Natural killer cell treated with Interleukin-12 subunit alpha and Interleukin-12 subunit beta and Interleukin-15 and Interleukin-18, amount 100 ng/mL, for 72 hours (primary cell): ENCODE data around the gene MIOX. TPM values are rescaled to one million over a fixed set of nuclear protein-coding genes. Genes with fewer than 3 reads are reported as not detected.

Experiments
- ATAC-seq, 2 donors: fragments of 150-1000 bp; cut with Tn5 transposase in 1 of 2; sonication (Bioruptor Pico), chemical (Tn5 transposase) in 1 of 2; 2 replicates each; pipeline ENCODE4 v1.10.0; 2021
- DNase-seq: peaks from one replicate; pipeline ENCODE4 v3.0.0; 2022; ENCODE audit warnings: low spot score
- H3K27ac Mint-ChIP-seq, 2 donors: 1 replicate in 1 of 2; 2 replicates in 1 of 2; pipeline ENCODE4 v1.8.0; 2022; ENCODE audit warnings: mixed read lengths in 2 of 2, mild to moderate bottlenecking in 1 of 2, moderate library complexity in 1 of 2
- H3K27me3 Mint-ChIP-seq, 2 donors: 1 replicate in 1 of 2; 2 replicates in 1 of 2; pipeline ENCODE4 v1.8.0; 2022; ENCODE audit warnings: mixed read lengths in 2 of 2
- H3K36me3 Mint-ChIP-seq: one replicate; pipeline ENCODE4 v1.8.0; 2022; ENCODE audit warnings: mixed read lengths
- H3K4me1 Mint-ChIP-seq, 2 donors: 1 replicate in 1 of 2; 2 replicates in 1 of 2; pipeline ENCODE4 v1.8.0; 2022; ENCODE audit warnings: low read depth in 2 of 2, mixed read lengths in 2 of 2, mild to moderate bottlenecking in 1 of 2
- H3K4me3 Mint-ChIP-seq: one replicate; pipeline ENCODE4 v1.8.0; 2022; ENCODE audit warnings: mixed read lengths
- H3K9me3 Mint-ChIP-seq: 2 replicates; pipeline ENCODE4 v1.8.0; 2022; ENCODE audit warnings: mixed read lengths
- total RNA-seq, 2 donors: library from RNA; stranded (reverse); gene quantifications; one replicate each; pipeline ENCODE4 v1.2.3, GENCODE V29; 2022

The MIOX gene
- total RNA-seq, 2 donors from 2014 or later, result 0.45 TPM; not detected in 1

DNA sequence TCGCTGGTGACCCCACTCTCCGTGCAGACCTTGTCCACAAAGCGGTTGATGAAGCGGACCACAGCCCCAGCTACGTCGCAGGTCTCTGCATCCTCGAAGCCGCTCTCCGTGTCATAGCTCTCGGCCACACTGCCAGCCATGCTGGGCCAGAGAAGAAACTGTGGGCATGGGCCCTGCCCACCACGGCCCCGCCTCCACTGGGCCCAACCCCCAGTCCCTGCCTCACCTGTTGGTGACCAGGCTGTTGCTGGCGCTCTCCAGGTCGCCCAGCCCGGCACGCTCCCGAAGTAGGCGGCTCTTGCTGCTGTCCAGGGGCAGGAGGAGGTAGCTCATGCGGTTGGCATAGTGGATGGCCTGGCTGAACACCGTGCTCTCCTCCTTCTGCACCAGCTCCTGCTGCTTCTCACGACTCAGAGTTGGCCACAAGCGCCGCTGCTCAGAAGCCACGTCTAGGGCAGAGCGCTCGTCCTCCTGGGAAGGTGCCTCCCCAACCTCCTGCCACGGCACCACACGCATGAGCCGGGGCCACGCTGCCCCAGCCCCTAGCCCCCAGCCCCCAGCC is 24.6 kb upstream of the MIOX start:
- ATAC-seq (no peak), DNase-seq (no peak)
- Mint-ChIP-seq H3K36me3 (no peaks in the 10 kb centered on the region), H3K4me1 (peaks cover 0 to 11% of the 10 kb centered on the region in 2 donors), H3K27ac (no peak overlapping the region), H3K9me3 (no peaks in the 10 kb centered on the region), H3K4me3 (no peak overlapping the region), H3K27me3 (no peaks in the 10 kb centered on the region)

DNA sequence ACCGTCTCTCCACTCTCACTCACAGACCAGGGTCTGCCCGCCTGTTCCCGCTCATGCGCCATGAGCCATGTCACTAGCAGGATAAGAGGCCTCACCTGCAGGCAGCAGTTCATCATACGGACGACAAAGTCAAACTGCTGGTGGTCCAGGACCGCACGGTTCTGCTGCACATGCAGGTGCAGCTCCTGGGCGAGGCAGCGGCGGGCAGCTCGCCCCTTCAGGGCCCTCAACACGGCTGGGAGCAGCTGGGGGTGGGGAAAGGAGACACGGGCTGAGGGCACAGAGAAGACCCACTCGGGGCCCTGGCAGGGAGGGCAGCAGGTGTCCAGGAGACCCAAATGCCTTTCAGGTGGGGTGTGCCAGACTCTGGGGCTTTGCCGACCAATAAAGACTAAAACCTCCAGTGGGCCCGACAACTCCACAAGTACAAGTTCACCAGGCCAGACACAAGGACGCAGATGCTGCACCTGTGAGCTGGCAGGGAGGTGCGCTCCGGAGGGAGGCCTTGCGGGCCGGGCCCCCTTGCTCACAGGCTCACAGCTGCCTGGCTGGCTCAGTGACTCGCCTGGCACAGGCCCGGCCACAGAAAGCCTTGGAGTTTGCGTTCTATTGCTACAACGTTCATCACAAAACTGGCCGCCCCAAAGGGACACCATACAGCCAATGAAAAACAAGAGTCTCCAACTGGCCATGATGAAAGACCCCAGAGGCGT is 23.3 kb upstream of the MIOX start:
- Mint-ChIP-seq H3K27me3 (no peaks in the 10 kb centered on the region), H3K4me3 (no peak overlapping the region), H3K9me3 (no peaks in the 10 kb centered on the region), H3K27ac (no peak overlapping the region), H3K4me1 (peaks cover 0 to 7% of the 10 kb centered on the region in 2 donors), H3K36me3 (no peaks in the 10 kb centered on the region)
- DNase-seq (no peak), ATAC-seq (no peak)

DNA sequence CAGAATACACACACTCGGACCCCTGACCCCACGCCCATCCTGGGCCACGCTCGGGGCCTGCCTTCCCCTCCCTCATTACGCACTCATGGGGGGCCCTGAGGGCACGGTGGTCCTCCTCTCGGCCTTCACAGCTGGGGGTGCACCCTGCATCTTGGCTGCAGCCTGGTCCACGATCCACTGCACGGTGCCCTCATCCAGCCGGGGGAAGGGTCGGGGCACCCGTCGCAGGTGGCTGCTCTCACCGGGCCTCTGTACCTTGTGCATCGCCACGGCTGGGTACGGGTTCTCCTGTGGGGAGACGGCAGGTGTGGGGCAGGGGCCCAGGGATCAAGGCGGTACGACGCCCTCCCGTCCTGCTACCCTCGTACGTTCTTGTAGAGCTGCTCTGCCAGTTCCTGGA is 22.2 kb upstream of the MIOX start:
- Mint-ChIP-seq H3K4me3 (no peak overlapping the region), H3K4me1 (peaks cover 4 to 12% of the 10 kb centered on the region in 2 donors), H3K36me3 (no peaks in the 10 kb centered on the region), H3K9me3 (no peaks in the 10 kb centered on the region), H3K27ac (no peak overlapping the region), H3K27me3 (no peaks in the 10 kb centered on the region)
- ATAC-seq, result no peak
- DNase-seq, result no peak

DNA sequence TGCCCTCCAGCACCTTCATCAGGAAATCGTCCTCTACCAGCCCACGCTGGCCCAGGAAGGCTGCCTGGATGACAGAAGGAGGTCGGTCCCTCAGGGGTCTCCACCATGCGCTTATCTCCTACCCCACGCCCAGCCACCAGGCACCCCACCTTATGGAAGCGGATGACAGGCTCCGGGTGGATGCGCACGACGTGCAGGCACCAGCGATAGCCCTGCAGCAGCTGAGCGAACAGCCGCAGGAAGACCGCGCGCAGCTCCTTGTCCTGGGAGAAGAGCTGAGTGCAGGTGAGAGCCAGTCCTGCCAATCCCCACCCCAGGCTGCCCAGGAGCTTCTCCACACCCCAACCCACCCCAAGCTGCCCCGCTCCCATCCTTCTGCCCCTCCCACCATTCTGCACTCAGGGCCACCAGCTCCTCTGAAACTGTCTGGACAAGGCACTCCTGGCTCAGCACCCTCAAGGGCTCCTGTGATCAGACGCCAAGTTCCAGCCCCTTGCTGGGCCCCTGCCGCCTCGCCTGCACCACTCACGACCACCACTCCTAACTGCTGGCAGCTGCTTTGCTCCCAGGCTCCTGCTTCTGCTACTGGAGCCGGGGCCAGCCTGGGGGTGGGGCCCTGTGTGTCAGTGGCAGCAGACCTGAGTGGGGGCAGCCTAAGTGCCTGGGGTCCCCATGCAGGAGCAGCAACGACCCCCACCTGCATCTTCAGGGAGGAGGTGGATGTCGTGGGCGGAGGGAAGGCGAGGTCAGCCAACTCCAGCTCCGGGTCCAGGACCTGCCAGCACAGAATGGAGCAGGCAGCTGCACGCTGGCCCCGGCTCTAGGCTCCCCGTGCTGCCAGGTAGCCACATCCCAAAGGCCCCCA is 21.4 kb upstream of the MIOX start:
- Mint-ChIP-seq H3K27me3 (no peaks in the 10 kb centered on the region), H3K36me3 (no peaks in the 10 kb centered on the region), H3K9me3 (no peaks in the 10 kb centered on the region), H3K4me3 (no peak overlapping the region), H3K4me1 (peaks cover 4 to 15% of the 10 kb centered on the region in 2 donors), H3K27ac (no peak overlapping the region)
- ATAC-seq (no peak), DNase-seq (no peak)

DNA sequence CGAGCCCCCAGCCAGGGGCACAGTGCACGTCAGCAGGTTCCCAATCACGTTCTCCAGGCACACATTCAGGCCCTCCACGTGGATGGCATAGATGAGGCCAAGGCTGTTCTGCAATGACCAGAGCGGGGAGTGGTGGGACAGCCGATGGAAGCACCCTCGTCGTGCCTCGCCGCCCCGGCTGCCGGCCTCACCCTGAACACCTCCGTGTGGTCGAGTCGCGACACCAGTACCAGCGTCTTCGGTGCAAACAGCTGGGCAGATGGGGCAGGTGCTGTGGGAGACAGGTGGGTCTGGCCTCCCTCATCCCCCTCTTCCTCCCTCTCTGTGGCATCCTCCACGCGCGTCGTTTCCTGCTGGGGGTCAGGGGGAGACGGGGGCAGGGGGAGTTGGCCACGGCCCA is 19.3 kb upstream of the MIOX start:
- Mint-ChIP-seq H3K36me3 (no peaks in the 10 kb centered on the region), H3K27ac (peak overlapping the region in 1 of 2 donors; percentile 50), H3K4me3 (no peak overlapping the region), H3K4me1 (peaks cover 12 to 29% of the 10 kb centered on the region in 2 donors), H3K9me3 (no peaks in the 10 kb centered on the region), H3K27me3 (no peaks in the 10 kb centered on the region)
- DNase-seq (no peak), ATAC-seq (no peak)

DNA sequence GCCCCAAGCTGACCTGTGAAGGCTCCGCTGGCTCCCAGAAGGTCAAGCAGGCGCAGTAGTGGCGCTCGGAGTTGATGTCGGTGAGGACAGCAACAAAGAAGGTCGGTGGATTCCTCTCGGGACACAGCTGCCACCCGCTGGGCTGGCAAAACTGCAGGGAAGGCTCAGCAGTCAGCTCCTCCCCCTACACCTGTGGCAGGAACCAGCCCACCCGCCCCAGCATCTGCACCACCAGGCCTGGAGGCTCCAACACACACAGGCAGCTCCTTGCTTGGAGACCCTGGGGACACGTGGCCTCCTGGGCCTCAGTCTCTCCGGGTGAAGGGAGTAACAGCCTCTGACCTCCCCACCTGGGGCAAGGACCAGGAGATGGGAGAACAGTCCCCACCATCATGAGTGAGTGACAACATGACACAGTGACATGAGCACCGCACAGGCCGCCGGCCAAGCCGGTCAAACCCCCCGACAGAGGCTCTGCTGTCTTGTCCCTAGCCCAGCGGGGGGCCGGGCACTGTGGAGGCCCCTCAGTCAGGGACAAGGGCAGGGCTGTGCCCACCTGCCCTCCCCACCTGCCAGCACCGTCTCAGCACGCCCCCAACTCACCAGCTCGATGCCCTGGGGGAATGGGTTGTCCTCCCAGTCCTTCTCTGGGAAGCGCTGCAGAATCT is 18.8 kb upstream of the MIOX start:
- H3K27ac Mint-ChIP-seq, result peak overlapping the region in 1 of 2 donors; percentile 70
- no peak overlapping the region for H3K4me3 Mint-ChIP-seq
- H3K36me3 Mint-ChIP-seq, result no peaks in the 10 kb centered on the region

DNA sequence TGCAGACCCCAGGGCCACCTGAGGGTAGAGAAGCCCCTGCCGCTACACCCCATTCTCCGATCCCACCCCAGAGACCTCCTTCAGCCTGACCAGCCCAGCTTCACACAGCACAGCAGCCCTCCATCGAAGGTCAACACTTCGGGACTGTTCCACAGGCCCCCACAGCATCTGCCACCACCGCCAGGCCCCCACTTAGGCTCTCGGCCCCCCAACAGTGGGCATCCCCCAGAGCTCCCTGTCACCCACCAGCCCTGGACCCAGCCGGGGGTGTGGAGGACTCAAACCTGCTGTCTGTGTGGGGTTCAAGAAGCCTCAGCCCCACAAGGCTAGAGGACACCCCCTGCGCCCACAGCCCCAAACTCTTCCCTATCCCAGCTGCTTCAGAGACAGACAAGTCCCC is 18.0 kb upstream of the MIOX start:
- Mint-ChIP-seq H3K4me1 (peaks cover 21 to 39% of the 10 kb centered on the region in 2 donors), H3K36me3 (no peaks in the 10 kb centered on the region), H3K9me3 (no peaks in the 10 kb centered on the region), H3K27ac (peak overlapping the region; percentile 70 to 81), H3K27me3 (no peaks in the 10 kb centered on the region), H3K4me3 (no peak overlapping the region)
- DNase-seq (no peak), ATAC-seq (no peak)

More for the DNA sequence above, 18.8 kb upstream of the MIOX start:
- DNase-seq (no peak), ATAC-seq (no peak)
- no peaks in the 10 kb centered on the region for H3K27me3 Mint-ChIP-seq
- no peaks in the 10 kb centered on the region for H3K9me3 Mint-ChIP-seq
- peaks cover 14 to 32% of the 10 kb centered on the region in 2 donors for H3K4me1 Mint-ChIP-seq

DNA sequence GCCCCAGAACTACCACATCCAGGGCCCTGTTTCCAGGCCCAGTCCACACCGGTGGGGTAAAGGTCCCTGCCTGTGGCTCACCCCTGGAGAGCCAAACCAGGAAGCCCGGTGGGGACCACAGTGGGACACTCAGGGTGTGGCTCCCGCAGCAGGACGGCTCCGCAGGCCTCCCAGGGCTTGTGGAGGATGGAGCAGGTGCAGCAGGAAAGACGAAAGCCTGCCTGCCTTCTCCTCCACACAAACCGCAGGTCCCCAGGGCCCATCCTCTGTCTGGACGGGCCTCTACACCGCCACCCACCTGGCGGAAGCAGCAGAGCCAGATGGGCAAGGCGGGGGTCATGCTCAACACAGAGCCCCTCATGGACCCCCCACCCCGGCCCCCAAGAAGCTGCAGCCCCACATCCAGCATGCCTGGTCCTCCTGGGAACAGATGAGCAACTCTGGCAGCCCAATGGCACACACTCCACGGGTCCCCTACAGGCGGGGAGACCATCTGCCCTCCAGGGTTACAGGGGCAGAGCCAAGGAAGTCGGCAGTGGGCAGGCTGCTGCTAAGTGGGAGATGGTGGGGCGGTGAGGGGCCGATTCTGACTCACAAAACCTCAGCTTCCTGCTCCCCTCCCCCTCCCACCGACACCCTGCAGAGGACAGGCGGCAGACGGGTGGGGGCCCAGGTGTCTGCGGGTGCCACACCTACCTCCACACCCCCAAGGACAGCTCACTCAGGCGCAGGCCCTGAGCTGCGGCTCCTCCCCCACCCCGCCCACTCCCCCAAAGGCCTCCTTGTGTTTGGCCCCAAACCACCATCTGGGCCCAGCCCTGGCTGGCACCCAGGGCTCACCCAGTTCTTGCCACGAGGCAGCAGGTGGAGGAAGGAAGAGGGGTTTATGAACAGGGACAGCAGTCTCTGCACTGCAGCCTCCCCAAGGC is 17.0 kb upstream of the MIOX start:
- Mint-ChIP-seq H3K4me3 (peak overlapping the region; percentile 53), H3K4me1 (peaks cover 29 to 45% of the 10 kb centered on the region in 2 donors), H3K27ac (peak overlapping the region; percentile 70 to 81), H3K9me3 (no peaks in the 10 kb centered on the region), H3K36me3 (no peaks in the 10 kb centered on the region), H3K27me3 (no peaks in the 10 kb centered on the region)
- ATAC-seq, result peak; percentile 89 to 91
- peak; percentile 96 for DNase-seq

DNA sequence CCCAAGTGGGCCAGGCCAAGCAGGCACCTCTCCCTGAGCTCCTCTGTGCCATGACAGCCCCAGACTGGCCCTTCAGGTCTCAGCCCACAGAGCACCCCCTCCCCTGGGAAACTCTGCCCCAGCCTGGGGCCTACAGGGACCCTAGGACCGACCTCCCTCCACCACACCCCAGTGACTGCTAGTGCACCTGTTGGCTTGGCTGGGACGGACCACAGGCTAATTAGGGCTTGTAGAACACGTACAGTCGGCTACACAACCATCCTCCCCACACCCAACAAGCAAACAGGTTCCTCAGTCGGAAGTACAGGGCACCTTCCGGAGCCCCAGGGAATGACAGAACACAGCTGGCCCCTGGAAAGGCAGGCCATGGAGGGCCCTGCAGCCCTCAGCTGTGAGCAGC is 16.2 kb upstream of the MIOX start:
- H3K4me1 Mint-ChIP-seq, result peaks cover 29 to 45% of the 10 kb centered on the region in 2 donors
- peak overlapping the region; percentile 53 for H3K4me3 Mint-ChIP-seq
- no peaks in the 10 kb centered on the region for H3K36me3 Mint-ChIP-seq
- DNase-seq (no peak), ATAC-seq (no peak)
- no peaks in the 10 kb centered on the region for H3K27me3 Mint-ChIP-seq
- no peaks in the 10 kb centered on the region for H3K9me3 Mint-ChIP-seq
- peak overlapping the region; percentile 70 to 81 for H3K27ac Mint-ChIP-seq

DNA sequence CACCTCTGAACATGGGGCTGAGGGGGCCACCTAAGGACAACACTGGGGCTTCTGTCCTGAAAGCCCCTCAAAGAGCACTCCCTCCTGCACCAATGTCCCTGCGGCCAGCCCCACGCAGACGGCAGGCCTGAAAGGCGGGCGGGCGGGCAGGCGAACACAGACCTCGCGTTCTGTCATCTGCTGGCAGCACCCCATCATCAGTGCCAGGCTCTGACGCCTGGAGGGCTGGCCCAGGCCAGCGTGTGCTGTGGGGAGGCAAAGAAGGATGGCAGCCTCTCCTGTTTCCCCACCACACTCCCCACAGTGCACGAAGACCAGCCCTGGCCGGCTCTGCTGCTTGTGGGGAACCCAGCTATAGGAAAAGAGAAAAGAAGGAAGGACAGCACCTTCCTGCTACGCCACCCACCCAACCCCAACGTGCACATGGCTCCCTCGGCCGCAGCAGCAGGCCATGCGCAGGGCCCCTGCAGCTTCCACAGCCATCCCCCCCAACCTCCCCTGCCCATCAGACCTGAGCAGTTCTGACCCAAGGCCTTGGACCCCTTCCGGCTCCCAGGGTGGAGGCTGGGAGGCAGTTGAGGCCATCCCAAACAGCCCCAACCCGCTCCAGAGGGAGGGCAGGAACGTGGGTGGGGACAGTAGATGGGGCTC is 15.3 kb upstream of the MIOX start:
- Mint-ChIP-seq H3K36me3 (no peaks in the 10 kb centered on the region), H3K27me3 (no peaks in the 10 kb centered on the region), H3K27ac (peak overlapping the region; percentile 70 to 81), H3K4me3 (peak overlapping the region; percentile 53), H3K4me1 (peaks cover 29 to 45% of the 10 kb centered on the region in 2 donors), H3K9me3 (no peaks in the 10 kb centered on the region)
- ATAC-seq (no peak), DNase-seq (no peak)

DNA sequence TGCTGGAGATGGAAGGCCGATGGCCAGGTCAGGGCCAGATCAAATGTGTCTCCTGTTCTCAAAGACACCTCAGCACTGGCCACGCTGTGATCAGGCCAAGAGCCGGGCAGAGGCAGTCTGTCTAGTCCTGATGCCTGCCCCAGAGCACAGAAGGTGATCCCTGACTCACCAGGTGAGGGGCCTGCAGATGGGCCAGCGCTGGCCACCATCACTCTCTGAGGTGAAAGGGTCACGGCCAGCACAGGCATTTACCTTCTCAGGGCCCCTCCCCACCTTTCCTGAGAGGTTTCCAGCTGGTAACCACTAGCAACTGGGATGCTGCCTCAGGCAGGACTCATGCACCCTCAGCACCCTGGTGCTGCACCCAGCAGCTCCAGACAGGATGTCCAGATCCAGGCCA is 14.7 kb upstream of the MIOX start:
- no peaks in the 10 kb centered on the region for H3K9me3 Mint-ChIP-seq
- DNase-seq, result peak; percentile 49
- peaks cover 0 to under 1% of the 10 kb centered on the region in 2 donors for H3K27me3 Mint-ChIP-seq
- H3K4me3 Mint-ChIP-seq, result no peak overlapping the region
- no peaks in the 10 kb centered on the region for H3K36me3 Mint-ChIP-seq
- no peak for ATAC-seq
- peaks cover 29 to 41% of the 10 kb centered on the region in 2 donors for H3K4me1 Mint-ChIP-seq
- no peak overlapping the region for H3K27ac Mint-ChIP-seq

DNA sequence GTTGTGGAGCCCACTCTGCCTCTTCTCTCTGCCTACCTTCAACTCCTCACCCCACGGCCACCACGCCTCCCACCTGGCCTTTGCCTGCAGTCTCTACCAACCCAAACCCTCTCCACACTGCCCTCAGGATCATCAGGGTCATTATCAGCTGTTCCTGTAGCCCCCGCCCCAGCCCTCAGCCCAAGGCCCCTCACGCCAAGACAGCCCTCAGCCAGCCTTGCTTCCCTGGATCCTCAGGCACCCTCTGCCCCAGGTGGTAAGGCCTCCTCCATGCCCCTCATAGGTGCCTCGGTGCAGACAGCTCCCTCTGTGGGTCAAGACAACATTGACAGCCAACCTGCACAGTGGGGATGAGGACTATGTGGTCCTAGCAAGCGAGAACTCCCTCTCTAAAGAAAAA is 13.6 kb upstream of the MIOX start:
- peaks cover 0 to 3% of the 10 kb centered on the region in 2 donors for H3K27me3 Mint-ChIP-seq
- ATAC-seq (no peak), DNase-seq (peak; percentile 59)
- H3K9me3 Mint-ChIP-seq, result no peaks in the 10 kb centered on the region
- H3K27ac Mint-ChIP-seq, result peak overlapping the region; percentile 49 to 81
- peaks cover 29 to 40% of the 10 kb centered on the region in 2 donors for H3K4me1 Mint-ChIP-seq
- H3K4me3 Mint-ChIP-seq, result peak overlapping the region; percentile 91
- no peaks in the 10 kb centered on the region for H3K36me3 Mint-ChIP-seq
